Panc1 (cell line): ENCODE data around the gene AFG3L2. TPM values are rescaled to one million over a fixed set of nuclear protein-coding genes. Genes with fewer than 3 reads are reported as not detected.

Experiments used
- ATAC-seq: fragments of 200-7000 bp; cut with Tn5 transposase; 2 replicates; pipeline ENCODE4 v1.9.1; 2020; ENCODE audit warnings: mild to moderate bottlenecking, moderate library complexity
- BruUV-seq: library from RNA; stranded (reverse); fragments of 400-500 nt; replicated peaks from 2 replicates; lab custom pipeline; 2021; lab: Mats Ljungman, UMichigan
- CTCF ChIA-PET: fragments of 300-600 bp; sonication (Branson Sonifier 250); formaldehyde crosslinking; loops from one replicate; lab custom pipeline; 2022; ENCODE audit warnings: antibody characterized with exemption; lab: Charles Lee
- POLR2A ChIA-PET: fragments of 300-600 bp; sonication (Branson Sonifier 250); formaldehyde crosslinking; loops from one replicate; lab custom pipeline; 2022; ENCODE audit warnings: antibody characterized with exemption; lab: Charles Lee
- DNase-seq: peaks from one replicate; pipeline ENCODE4 v3.0.0-alpha.2; 2010; ENCODE audit warnings: low read depth, low spot score
- H3K27ac ChIP-seq: 2 replicates; pipeline ENCODE4 v1.5.1; 2011; ENCODE audit warnings: mild to moderate bottlenecking, low read length, inconsistent platforms
- H3K27me3 ChIP-seq: fragments of 200-500 bp; sonication (Bioruptor generic); 2 replicates; pipeline ENCODE4 v1.6.0; 2014; ENCODE audit warnings: low read length, inconsistent platforms; ENCODE audit not compliant: control insufficient read depth, insufficient read depth
- H3K36me3 ChIP-seq: fragments of 200-500 bp; sonication (Bioruptor generic); 2 replicates; pipeline ENCODE4 v1.5.1; 2014; ENCODE audit warnings: inconsistent platforms, mild to moderate bottlenecking, low read length, moderate library complexity; ENCODE audit not compliant: control insufficient read depth, insufficient read depth
- H3K4me1 ChIP-seq: 2 replicates; pipeline ENCODE4 v1.5.1; 2011; ENCODE audit warnings: inconsistent platforms, mild to moderate bottlenecking, low read length, moderate library complexity; ENCODE audit not compliant: control insufficient read depth, insufficient read depth
- H3K4me3 ChIP-seq, 2 experiments: 2 replicates each; pipeline ENCODE4 v1.5.1; 2011 to 2012; ENCODE audit warnings: low read depth in 2 of 2, low read length in 2 of 2, mild to moderate bottlenecking in 2 of 2, inconsistent platforms in 1 of 2, moderate library complexity in 1 of 2
- H3K9me3 ChIP-seq: fragments of 200-500 bp; sonication (Bioruptor generic); 2 replicates; pipeline ENCODE4 v1.5.1; 2014; ENCODE audit warnings: low read depth, mild to moderate bottlenecking, inconsistent platforms, low read length, moderate library complexity; ENCODE audit not compliant: control insufficient read depth, insufficient read depth
- CTCF ChIP-seq: fragments of 450-650 bp; IDR thresholded peaks from 2 replicates; pipeline ENCODE4 v1.5.1; 2017; ENCODE audit warnings: mild to moderate bottlenecking
- POLR2AphosphoS5 ChIP-seq: IDR thresholded peaks from 2 replicates; pipeline ENCODE4 v1.6.1; 2012; ENCODE audit warnings: mild to moderate bottlenecking, low read depth, low read length, moderate library complexity
- REST ChIP-seq, 2 experiments: IDR thresholded peaks; 2 replicates each; pipeline ENCODE4 v1.6.1; 2011 to 2012; ENCODE audit warnings: low read depth in 2 of 2, control low read depth in 1 of 2, low read length in 1 of 2, mild to moderate bottlenecking in 1 of 2, moderate library complexity in 1 of 2; ENCODE audit not compliant: insufficient read depth in 1 of 2
- SIN3A ChIP-seq: IDR thresholded peaks from 2 replicates; pipeline ENCODE4 v1.6.1; 2012; ENCODE audit warnings: low read depth, mild to moderate bottlenecking, low read length, moderate library complexity, borderline replicate concordance; ENCODE audit not compliant: insufficient read depth
- TCF7L2 ChIP-seq: IDR thresholded peaks from 2 replicates; pipeline ENCODE4 v1.6.1; 2011; ENCODE audit warnings: mild to moderate bottlenecking, low read depth, low read length, inconsistent platforms
- in situ Hi-C: cut with HindIII; loops from 2 replicates; pipeline ENCODE4 v1.10.0; 2016; ENCODE audit warnings: low sequenced_read_pairs, low pct_unique_long_range_greater_than_20kb
- intact Hi-C: fragments of 100-400 bp; cut with micrococcal nuclease; formaldehyde crosslinking; loops from one replicate; pipeline ENCODE4 v1.10.0; 2022; ENCODE audit not compliant: unreplicated experiment
- total RNA-seq: library from RNA; stranded (reverse); gene quantifications from one replicate; pipeline ENCODE4 v1.2.1, GENCODE V29; 2021; ENCODE audit not compliant: unreplicated experiment

The AFG3L2 gene
- total RNA-seq, 1 experiment from 2014 or later = 58.0 TPM

- in situ Hi-C loops (no loop called here), intact Hi-C loops (no loop called here)
- TF ChIP-seq CTCF (no peak), POLR2AphosphoS5 (no peak), SIN3A (no peak), REST (IDR thresholded peaks at IDR 0.05; ENCODE audit: insufficient read depth in 1 of 2, low read depth in 2 of 2, low read length in 1 of 2) (no peak), TCF7L2 (no peak)
- no peak overlapping the region for H3K27ac ChIP-seq
- H3K9me3 ChIP-seq = no peaks in the 10 kb centered on the region
- ChIA-PET POLR2A (no interaction called here), CTCF (no interaction called here)
- ATAC-seq (no peak), DNase-seq (no peak)
- BruUV-seq = no TSS peak
- no peak overlapping the region for H3K4me3 ChIP-seq
- no peaks in the 10 kb centered on the region for H3K27me3 ChIP-seq
- peaks cover 4% of the 10 kb centered on the region; the same call in 1 of the 2 replicates for H3K4me1 ChIP-seq
- H3K36me3 ChIP-seq = peaks cover 35% of the 10 kb centered on the region
Observed at GRCh38 chr18:12317664-12318333, 59.2 kb downstream of the AFG3L2 start.

GRCh38 chr18:12315911-12316310 is 61.1 kb downstream of the AFG3L2 start:
- H3K27ac ChIP-seq = no peak overlapping the region
- H3K4me3 ChIP-seq = no peak overlapping the region
- in situ Hi-C loops = no loop called here
- no peak for DNase-seq
- intact Hi-C loops = no loop called here
- BruUV-seq = no TSS peak
- no peaks in the 10 kb centered on the region for H3K27me3 ChIP-seq
- POLR2A ChIA-PET = no interaction called here
- no peak for ATAC-seq
- no peaks in the 10 kb centered on the region for H3K9me3 ChIP-seq
- H3K36me3 ChIP-seq = peaks cover 39% of the 10 kb centered on the region
- CTCF ChIA-PET = no interaction called here
- peaks cover 4% of the 10 kb centered on the region; the same call in 1 of the 2 replicates for H3K4me1 ChIP-seq
- TF ChIP-seq CTCF (no peak), SIN3A (no peak), TCF7L2 (no peak), POLR2AphosphoS5 (no peak), REST (IDR thresholded peaks at IDR 0.05; ENCODE audit: insufficient read depth in 1 of 2, low read depth in 2 of 2, low read length in 1 of 2) (no peak)
